GM12864 (cell line): ENCODE results near the gene ARF5.

Experiments used
- DNase-seq: peaks from one replicate; pipeline ENCODE4 v3.0.0-alpha.2; 2011; ENCODE audit warnings: low read depth
- H3K4me3 ChIP-seq: 2 replicates; pipeline ENCODE4 v1.5.1; 2011; ENCODE audit warnings: mild to moderate bottlenecking, low read depth, low read length, control low read depth
- TF ChIP-seq, protein P1 (sequence below): IDR thresholded peaks from 2 replicates; pipeline ENCODE4 v1.5.1; 2011; ENCODE audit warnings: low read depth, mild to moderate bottlenecking, moderate library complexity, low read length, control low read depth, inconsistent platforms; ENCODE audit errors: missing control alignments

Gene ARF5

DNA sequence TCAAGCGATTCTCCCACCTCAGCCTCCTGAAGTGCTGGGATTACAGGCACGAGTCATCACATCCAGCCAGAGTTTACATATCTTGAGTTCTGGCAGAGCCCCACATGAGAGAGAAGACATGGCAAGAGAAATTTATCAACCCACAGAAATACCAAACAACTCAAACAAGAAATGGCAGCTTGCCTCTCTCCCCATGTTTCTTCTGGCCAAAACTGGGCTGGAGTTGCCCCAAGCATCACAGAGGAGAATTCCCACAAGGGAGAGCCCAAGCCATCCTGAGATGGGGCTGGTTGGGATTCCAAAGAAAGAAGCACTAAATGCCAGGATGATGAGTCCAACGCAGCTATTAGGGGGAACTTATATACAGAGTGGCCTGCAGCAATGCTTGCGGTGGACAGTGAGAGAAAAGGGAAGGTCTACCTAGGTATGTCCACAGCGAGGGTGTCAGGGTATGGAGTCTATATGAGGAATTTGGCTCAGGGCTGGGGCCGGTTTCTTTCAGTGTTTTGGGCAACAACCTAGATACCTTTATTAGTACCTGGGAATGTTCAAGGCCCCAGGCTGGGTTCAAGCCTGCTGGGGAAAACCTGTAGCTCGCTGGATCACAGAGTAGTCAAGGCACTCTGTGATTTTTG is 44.2 kb downstream of the ARF5 start:
- DNase-seq, result no peak

DNA sequence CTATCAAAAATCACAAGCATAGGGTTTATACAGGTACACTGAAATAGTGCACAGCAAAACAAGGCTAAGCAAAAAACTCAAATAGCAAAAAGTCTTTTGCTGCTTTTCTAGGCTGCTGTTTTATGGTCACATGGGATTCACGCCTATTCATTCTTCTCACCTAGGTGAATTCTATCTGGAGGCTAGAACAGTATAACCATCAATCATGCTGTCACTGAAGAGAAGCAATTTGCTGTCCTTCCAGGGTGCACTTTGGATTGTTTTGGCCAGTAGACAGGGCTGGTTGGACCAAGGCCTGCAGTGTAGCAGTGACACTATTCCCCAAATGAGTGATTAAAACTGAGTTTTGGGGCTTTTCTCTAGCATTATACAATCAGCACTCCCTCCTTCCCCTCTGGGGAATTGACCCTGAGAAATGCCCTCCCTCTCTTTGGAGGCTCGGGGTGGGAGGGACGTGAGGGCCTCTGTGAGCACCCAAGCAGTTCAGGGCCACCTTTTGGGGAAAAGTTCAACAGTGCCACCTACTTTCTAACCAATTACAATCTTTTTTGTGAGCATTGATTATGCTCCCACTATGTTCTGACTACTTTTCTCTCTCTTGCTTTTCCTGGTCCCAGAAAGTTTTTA is 47.6 kb downstream of the ARF5 start:
- H3K4me3 ChIP-seq, result no peak overlapping the region
- TF ChIP-seq, protein P1, sequence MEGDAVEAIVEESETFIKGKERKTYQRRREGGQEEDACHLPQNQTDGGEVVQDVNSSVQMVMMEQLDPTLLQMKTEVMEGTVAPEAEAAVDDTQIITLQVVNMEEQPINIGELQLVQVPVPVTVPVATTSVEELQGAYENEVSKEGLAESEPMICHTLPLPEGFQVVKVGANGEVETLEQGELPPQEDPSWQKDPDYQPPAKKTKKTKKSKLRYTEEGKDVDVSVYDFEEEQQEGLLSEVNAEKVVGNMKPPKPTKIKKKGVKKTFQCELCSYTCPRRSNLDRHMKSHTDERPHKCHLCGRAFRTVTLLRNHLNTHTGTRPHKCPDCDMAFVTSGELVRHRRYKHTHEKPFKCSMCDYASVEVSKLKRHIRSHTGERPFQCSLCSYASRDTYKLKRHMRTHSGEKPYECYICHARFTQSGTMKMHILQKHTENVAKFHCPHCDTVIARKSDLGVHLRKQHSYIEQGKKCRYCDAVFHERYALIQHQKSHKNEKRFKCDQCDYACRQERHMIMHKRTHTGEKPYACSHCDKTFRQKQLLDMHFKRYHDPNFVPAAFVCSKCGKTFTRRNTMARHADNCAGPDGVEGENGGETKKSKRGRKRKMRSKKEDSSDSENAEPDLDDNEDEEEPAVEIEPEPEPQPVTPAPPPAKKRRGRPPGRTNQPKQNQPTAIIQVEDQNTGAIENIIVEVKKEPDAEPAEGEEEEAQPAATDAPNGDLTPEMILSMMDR, result no peak

More for the DNA sequence above, 44.2 kb downstream of the ARF5 start:
- H3K4me3 ChIP-seq, result no peak overlapping the region
- TF ChIP-seq, protein P1, result no peak

DNA sequence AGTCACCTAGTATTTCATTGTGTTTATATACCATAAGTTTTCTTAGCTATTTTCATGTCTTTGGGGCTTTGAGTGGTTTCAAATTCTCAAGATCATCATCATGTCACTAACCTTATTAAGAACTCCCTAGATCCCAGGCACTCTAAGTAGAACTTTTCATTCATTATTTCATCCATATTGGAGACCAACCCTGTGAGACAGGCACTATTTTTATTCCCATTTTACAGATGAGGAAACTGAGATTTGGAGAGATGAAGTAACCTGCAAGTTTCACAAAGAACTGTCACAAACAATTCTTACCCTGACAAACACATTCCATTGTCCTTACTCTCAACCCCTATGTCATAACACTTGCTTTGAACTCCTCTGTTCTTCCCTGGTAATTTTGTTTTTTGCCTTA is 50.0 kb downstream of the ARF5 start:
- no peak for DNase-seq
- H3K4me3 ChIP-seq, result no peak overlapping the region
- TF ChIP-seq, protein P1, result no peak

More for the DNA sequence above, 47.6 kb downstream of the ARF5 start:
- DNase-seq, result no peak
